Right lobe of liver (tissue), 4 donors: ENCODE data around the gene TFPI2.

Source experiments
- CTCF ChIP-seq, 4 donors: fragments of 200-600 bp in 3 of 4; fragments of 450-650 bp in 1 of 4; IDR thresholded peaks; one replicate each; pipeline versions ENCODE4 v1.5.1 to v1.8.0; 2016 to 2022; ENCODE audit warnings: antibody characterized with exemption in 4 of 4, mild to moderate bottlenecking in 2 of 4
- POLR2A ChIP-seq: fragments of 450-650 bp; IDR thresholded peaks from one replicate; pipeline ENCODE4 v1.6.1; 2017; ENCODE audit warnings: antibody characterized with exemption, mild to moderate bottlenecking
- donor health status: DM: no; HTN: no; CAD: no.
- donor health status: DM: no; HTN: no; CAD: no.
- donor health status: DM: no; HTN: yes; CAD: no.

- TF ChIP-seq CTCF (IDR thresholded peaks at IDR 0.05) (no peak), POLR2A (no peak)
Measured at GRCh38 chr7:93879356-93879755, 11.2 kb downstream of the TFPI2 start.
